Esophagus muscularis mucosa (tissue), 4 donors: ENCODE results near the gene WFDC13. TPM values are rescaled to one million over a fixed set of nuclear protein-coding genes. Genes with fewer than 3 reads are reported as not detected.

Experiments
- DNase-seq: peaks from one replicate; pipeline ENCODE4 v3.0.0-alpha.2; 2017; ENCODE audit errors: extremely low spot score
- H3K27ac ChIP-seq, 4 donors: fragments of 200-600 bp; sonication (generic); replicated peaks in 1 of 4; 1 replicate in 3 of 4; 2 replicates in 1 of 4; pipeline ENCODE4 v1.5.1; 2016 to 2019; ENCODE audit warnings: mild to moderate bottlenecking in 1 of 4
- H3K27me3 ChIP-seq, 4 donors: fragments of 200-600 bp; sonication (generic); one replicate each; pipeline versions ENCODE4 v1.5.1 to v1.6.0; 2016 to 2019
- H3K36me3 ChIP-seq, 4 donors: fragments of 200-600 bp; sonication (generic); one replicate each; pipeline ENCODE4 v1.5.1; 2016 to 2019
- H3K4me1 ChIP-seq, 4 donors: fragments of 200-600 bp; sonication (generic); one replicate each; pipeline ENCODE4 v1.5.1; 2016 to 2019
- H3K4me3 ChIP-seq, 4 donors: fragments of 200-600 bp; sonication (generic); 1 replicate in 2 of 4; 2 replicates in 2 of 4; pipeline ENCODE4 v1.5.1; 2016 to 2019; ENCODE audit warnings: mild to moderate bottlenecking in 4 of 4, moderate library complexity in 1 of 4
- H3K9me3 ChIP-seq, 4 donors: fragments of 200-600 bp; sonication (generic); 1 replicate in 3 of 4; 2 replicates in 1 of 4; pipeline ENCODE4 v1.5.1; 2016 to 2019
- EP300 ChIP-seq: sonication (generic); formaldehyde crosslinking; IDR thresholded peaks from one replicate; pipeline ENCODE4 v1.6.1; 2017; ENCODE audit warnings: antibody characterized with exemption
- POLR2A ChIP-seq: fragments of 450-650 bp; IDR thresholded peaks from one replicate; pipeline ENCODE4 v1.6.1; 2017; ENCODE audit warnings: antibody characterized with exemption, moderate library complexity, mild to moderate bottlenecking, low read depth
- POLR2AphosphoS5 ChIP-seq, 2 donors: sonication (generic); formaldehyde crosslinking; IDR thresholded peaks; one replicate each; pipeline ENCODE4 v1.6.1; 2017; ENCODE audit warnings: antibody characterized with exemption in 2 of 2
- WGBS: methylation state at CpG from one replicate; pipeline ENCODE4 v1.1.5; 2018; 5-methylcytosine and 5-hydroxymethylcytosine counted together
- intact Hi-C: fragments of 100-400 bp; cut with DNase I; formaldehyde crosslinking; loops from one replicate; pipeline ENCODE4 v1.15.1; 2023
- small RNA-seq, 3 donors: library from RNA; depleted of rRNA; stranded (forward); fragments of <200 nt; gene quantifications; one replicate each; pipeline ENCODE3, GENCODE V24; 2016
- total RNA-seq, 4 donors: library from RNA; depleted of rRNA; stranded (reverse); fragments of >200 nt; gene quantifications; one replicate each; pipeline versions ENCODE4 v1.1.0 to v1.2.1, GENCODE V29; 2016
- TF ChIP-seq, protein P1 (sequence below), 3 experiments: fragments of 200-600 bp in 2 of 3; fragments of 450-650 bp in 1 of 3; sonication (generic) in 2 of 3; IDR thresholded peaks; one replicate each; pipeline ENCODE4 v1.5.1; 2017 to 2019; ENCODE audit warnings: antibody characterized with exemption in 3 of 3, mild to moderate bottlenecking in 2 of 3, moderate library complexity in 1 of 3

Gene WFDC13
- total RNA-seq, 4 donors from 2014 or later, result not detected

DNA sequence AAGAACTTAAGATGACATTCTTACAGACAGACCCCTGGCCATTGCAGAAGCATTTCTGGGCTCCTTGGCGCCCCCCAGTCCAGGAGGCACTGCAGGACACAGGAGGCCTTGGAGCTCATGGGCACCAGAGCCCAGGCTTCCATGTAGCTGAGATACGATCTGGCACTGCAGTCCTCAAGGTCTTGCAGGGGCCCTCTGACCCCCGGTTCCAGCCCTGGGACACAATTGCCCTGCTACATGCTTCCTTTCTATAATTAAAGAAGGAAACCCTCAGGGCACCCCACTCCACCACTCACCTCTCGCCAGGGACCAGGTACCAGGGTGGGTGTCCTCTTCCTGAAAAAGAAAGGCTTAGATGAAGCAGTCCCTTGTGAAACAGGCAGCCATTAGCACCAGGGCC is 56.3 kb downstream of the WFDC13 start:
- H3K4me3 ChIP-seq, result no peak overlapping the region
- WGBS, result 86% methylated on average over 4 of the region's 4 CpGs
- peaks cover 0 to 3% (median 0%) of the 10 kb centered on the region in 4 donors for H3K9me3 ChIP-seq
- no peak for DNase-seq
- intact Hi-C loops, result no loop called here
- H3K27me3 ChIP-seq, result no peaks in the 10 kb centered on the region
- H3K27ac ChIP-seq, result no peak overlapping the region
- no peaks in the 10 kb centered on the region for H3K4me1 ChIP-seq
- TF ChIP-seq POLR2AphosphoS5 (IDR thresholded peaks at IDR 0.05) (no peak), EP300 (no peak), POLR2A (no peak)
- TF ChIP-seq, protein P1, sequence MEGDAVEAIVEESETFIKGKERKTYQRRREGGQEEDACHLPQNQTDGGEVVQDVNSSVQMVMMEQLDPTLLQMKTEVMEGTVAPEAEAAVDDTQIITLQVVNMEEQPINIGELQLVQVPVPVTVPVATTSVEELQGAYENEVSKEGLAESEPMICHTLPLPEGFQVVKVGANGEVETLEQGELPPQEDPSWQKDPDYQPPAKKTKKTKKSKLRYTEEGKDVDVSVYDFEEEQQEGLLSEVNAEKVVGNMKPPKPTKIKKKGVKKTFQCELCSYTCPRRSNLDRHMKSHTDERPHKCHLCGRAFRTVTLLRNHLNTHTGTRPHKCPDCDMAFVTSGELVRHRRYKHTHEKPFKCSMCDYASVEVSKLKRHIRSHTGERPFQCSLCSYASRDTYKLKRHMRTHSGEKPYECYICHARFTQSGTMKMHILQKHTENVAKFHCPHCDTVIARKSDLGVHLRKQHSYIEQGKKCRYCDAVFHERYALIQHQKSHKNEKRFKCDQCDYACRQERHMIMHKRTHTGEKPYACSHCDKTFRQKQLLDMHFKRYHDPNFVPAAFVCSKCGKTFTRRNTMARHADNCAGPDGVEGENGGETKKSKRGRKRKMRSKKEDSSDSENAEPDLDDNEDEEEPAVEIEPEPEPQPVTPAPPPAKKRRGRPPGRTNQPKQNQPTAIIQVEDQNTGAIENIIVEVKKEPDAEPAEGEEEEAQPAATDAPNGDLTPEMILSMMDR (IDR thresholded peaks at IDR 0.05), result no peak
- H3K36me3 ChIP-seq, result no peaks in the 10 kb centered on the region

Small RNA genes within 50 kb of the gene (small RNA-seq; reads per million reads assigned to genes)
- gene MIR3617 (0 to 0.93 (median 0.34) reads per million in 3 donors), gene SPINT5P (0 reads per million in 3 donors)

Other genes with a start within 250 kb of the WFDC13 start
- 1 to 10 TPM in 2 of 4 donors, not detected in 2; 2.1 to 2.6 TPM for gene WFDC2, start 232.3 kb upstream of the WFDC13 start, total RNA-seq
- not detected for gene SPINT3, start 186.4 kb upstream of the WFDC13 start, total RNA-seq
- not detected for gene WFDC6, start 162.6 kb upstream of the WFDC13 start, total RNA-seq
- gene EPPIN, start 154.6 kb upstream of the WFDC13 start, total RNA-seq, result not detected
- not detected for gene WFDC8, start 122.8 kb upstream of the WFDC13 start, total RNA-seq
- gene WFDC10A, start 72.3 kb upstream of the WFDC13 start, total RNA-seq, result not detected
- not detected for gene WFDC9, start 70.8 kb upstream of the WFDC13 start, total RNA-seq
- gene WFDC11, start 31.8 kb upstream of the WFDC13 start, total RNA-seq, result not detected
- under 1 TPM in 1 of 4 donors, not detected in 3; 0.69 TPM for gene WFDC10B, start 3.0 kb downstream of the WFDC13 start, total RNA-seq
- gene SPINT4, start 20.3 kb downstream of the WFDC13 start, total RNA-seq, result not detected
- gene WFDC3, start 89.8 kb downstream of the WFDC13 start, total RNA-seq, result 1 to 10 TPM in 2 of 4 donors, under 1 TPM in 1, not detected in 1; 0.80 to 3.3 (median 3.2) TPM
- gene DNTTIP1, start 89.9 kb downstream of the WFDC13 start, total RNA-seq, result 10 to 100 TPM; 28.2 to 35.9 (median 30.6) TPM
- gene UBE2C, start 110.6 kb downstream of the WFDC13 start, total RNA-seq, result 1 to 10 TPM in 1 of 4 donors, under 1 TPM in 2, not detected in 1; 0.83 to 2.7 (median 0.91) TPM
- 1 to 10 TPM in 3 of 4 donors, under 1 TPM in 1; 0.46 to 3.1 (median 1.8) TPM for gene TNNC2, start 125.3 kb downstream of the WFDC13 start, total RNA-seq
- gene SNX21, start 131.8 kb downstream of the WFDC13 start, total RNA-seq, result 10 to 100 TPM; 54.0 to 78.5 (median 63.5) TPM
- 10 to 100 TPM; 30.0 to 41.9 (median 33.7) TPM for gene ACOT8, start 155.4 kb downstream of the WFDC13 start, total RNA-seq
- 1 to 10 TPM; 2.1 to 5.4 (median 4.0) TPM for gene ZSWIM3, start 155.6 kb downstream of the WFDC13 start, total RNA-seq
- gene ZSWIM1, start 179.2 kb downstream of the WFDC13 start, total RNA-seq, result 10 to 100 TPM in 2 of 4 donors, 1 to 10 TPM in 2; 7.1 to 13.5 (median 9.2) TPM
- 1 to 10 TPM; 1.7 to 4.6 (median 3.0) TPM for gene SPATA25, start 185.6 kb downstream of the WFDC13 start, total RNA-seq
- gene NEURL2, start 189.2 kb downstream of the WFDC13 start, total RNA-seq, result 10 to 100 TPM; 10.8 to 16.1 (median 13.0) TPM
- 10 to 100 TPM; 44.8 to 70.2 (median 48.3) TPM for gene CTSA, start 189.3 kb downstream of the WFDC13 start, total RNA-seq
- gene PLTP, start 210.1 kb downstream of the WFDC13 start, total RNA-seq, result 100 to 1,000 TPM; 109 to 342 (median 176) TPM
- gene PCIF1, start 232.6 kb downstream of the WFDC13 start, total RNA-seq, result 10 to 100 TPM; 35.3 to 51.2 (median 37.2) TPM